ENCODE measurements around the gene S100A8.

S100A8 gene

GRCh38 chr1:153392258-153392657, 1.4 kb upstream of the S100A8 start:
- no peak overlapping the region for H3K4me2 ChIP-seq (ENCODE audit: low read length)
- H3K27me3 ChIP-seq (ENCODE audit: control insufficient read depth, insufficient read depth, low read length) = no peaks in the 10 kb centered on the region
- H3K9ac ChIP-seq = no peak overlapping the region
- no peaks in the 10 kb centered on the region for H3K4me1 ChIP-seq
- TF ChIP-seq CTCF (IDR thresholded peaks at IDR 0.05) = no peak
- H3K79me2 ChIP-seq = no peaks in the 10 kb centered on the region
- no peak overlapping the region for H2AFZ ChIP-seq
- no peak overlapping the region for H3K4me3 ChIP-seq (ENCODE audit: low read depth, low read length)
- no peaks in the 10 kb centered on the region for H3K36me3 ChIP-seq (ENCODE audit: control insufficient read depth, insufficient read depth, low read length)
- no peak overlapping the region for H3K27ac ChIP-seq
- H3K9me3 ChIP-seq (ENCODE audit: control insufficient read depth, low read length) = no peaks in the 10 kb centered on the region

- Histone ChIP-seq H3K9ac (no peak overlapping the region), H3K79me2 (no peaks in the 10 kb centered on the region), H3K4me1 (no peaks in the 10 kb centered on the region), H3K27me3 (ENCODE audit: control insufficient read depth, insufficient read depth, low read length) (no peaks in the 10 kb centered on the region), H2AFZ (no peak overlapping the region), H3K36me3 (ENCODE audit: control insufficient read depth, insufficient read depth, low read length) (no peaks in the 10 kb centered on the region), H3K9me3 (ENCODE audit: control insufficient read depth, low read length) (no peaks in the 10 kb centered on the region), H3K27ac (no peak overlapping the region), H3K4me3 (ENCODE audit: low read depth, low read length) (no peak overlapping the region), H3K4me2 (ENCODE audit: low read length) (no peak overlapping the region)
- TF ChIP-seq CTCF (IDR thresholded peaks at IDR 0.05) = no peak
Measured at GRCh38 chr1:153389973-153390879, 647 bp downstream of the S100A8 start.

GRCh38 chr1:153389401-153389800, 1.5 kb downstream of the S100A8 start:
- Histone ChIP-seq H2AFZ (no peak overlapping the region), H3K4me3 (ENCODE audit: low read depth, low read length) (no peak overlapping the region), H3K4me2 (ENCODE audit: low read length) (no peak overlapping the region), H3K27me3 (ENCODE audit: control insufficient read depth, insufficient read depth, low read length) (no peaks in the 10 kb centered on the region), H3K36me3 (ENCODE audit: control insufficient read depth, insufficient read depth, low read length) (no peaks in the 10 kb centered on the region), H3K4me1 (no peaks in the 10 kb centered on the region), H3K9me3 (ENCODE audit: control insufficient read depth, low read length) (no peaks in the 10 kb centered on the region), H3K79me2 (no peaks in the 10 kb centered on the region), H3K9ac (no peak overlapping the region), H3K27ac (no peak overlapping the region)
- TF ChIP-seq CTCF (IDR thresholded peaks at IDR 0.05) = no peak

- no peak overlapping the region for H3K27ac ChIP-seq
Measured at GRCh38 chr1:153387785-153388184, 3.1 kb downstream of the S100A8 start.

More at GRCh38 chr1:153387785-153388184, 3.1 kb downstream of the S100A8 start:
- H3K9ac ChIP-seq = no peak overlapping the region
- H3K4me3 ChIP-seq (ENCODE audit: low read depth, low read length) = no peak overlapping the region
- no peak for TF ChIP-seq CTCF (IDR thresholded peaks at IDR 0.05)
- no peaks in the 10 kb centered on the region for H3K36me3 ChIP-seq (ENCODE audit: control insufficient read depth, insufficient read depth, low read length)
- H3K4me2 ChIP-seq (ENCODE audit: low read length) = no peak overlapping the region
- no peaks in the 10 kb centered on the region for H3K27me3 ChIP-seq (ENCODE audit: control insufficient read depth, insufficient read depth, low read length)
- H3K9me3 ChIP-seq (ENCODE audit: control insufficient read depth, low read length) = no peaks in the 10 kb centered on the region
- H3K79me2 ChIP-seq = no peaks in the 10 kb centered on the region
- no peaks in the 10 kb centered on the region for H3K4me1 ChIP-seq
- no peak overlapping the region for H2AFZ ChIP-seq

Measured in parathyroid adenoma (tissue), 2 donors.